Stimulated activated CD4-positive, alpha-beta T cell treated with anti-CD3 and anti-CD28 coated beads, TNF-alpha, amount 100 ng/mL, for 4 hours (primary cell): ENCODE measurements around the gene UROS.
A peak's percentile ranks its signal among the peaks of the same experiment; 100 is the strongest.

Source experiments
- DNase-seq, 3 experiments: peaks; one replicate each; pipeline ENCODE4 v3.0.0-alpha.2; 2020; ENCODE audit warnings: low read depth in 3 of 3

UROS gene

GRCh38 chr10:125836746-125837145 lies 13.7 kb upstream of the UROS start:
- no peak for DNase-seq

GRCh38 chr10:125828311-125828710 lies 5.3 kb upstream of the UROS start:
- DNase-seq, result no peak

DNA sequence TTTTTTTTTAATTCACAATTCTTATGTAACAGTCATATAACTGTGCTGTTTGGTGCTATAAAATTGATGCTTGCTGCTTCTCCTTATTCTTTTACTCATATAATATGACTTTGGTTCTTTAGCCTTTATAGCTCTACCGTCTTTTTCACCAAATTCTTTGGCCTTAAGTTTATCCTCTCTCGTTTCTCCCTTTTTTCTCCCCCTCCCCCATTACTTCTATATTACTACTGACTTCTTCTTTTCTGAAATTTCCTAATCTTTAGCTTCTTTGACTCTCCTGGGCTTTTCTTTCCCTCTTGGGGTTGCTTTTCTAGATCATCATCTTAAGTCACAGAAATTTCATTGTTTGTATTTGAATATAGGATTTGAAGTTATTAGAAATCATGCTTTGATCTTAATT lies 4.1 kb upstream of the UROS start:
- DNase-seq, result no peak

DNA sequence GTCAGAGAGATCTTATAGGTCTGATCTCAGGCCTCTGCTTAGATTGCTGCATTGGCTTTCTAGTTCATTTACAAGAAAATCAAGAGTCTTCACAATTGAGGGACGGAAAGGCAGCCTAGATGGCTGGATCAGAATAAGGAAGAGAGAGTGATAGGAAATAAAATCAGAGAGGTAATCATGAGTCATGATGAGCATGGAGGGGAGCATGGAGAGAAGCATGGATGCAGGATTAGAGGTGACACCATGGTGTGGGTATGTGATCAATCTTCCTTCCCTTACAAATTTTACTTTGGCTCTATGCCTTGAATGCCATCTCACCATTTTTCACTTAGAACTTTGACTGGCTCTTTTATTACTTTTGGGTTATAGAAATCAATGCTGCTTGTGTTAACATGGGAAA lies 1.7 kb upstream of the UROS start:
- DNase-seq, result no peak

DNA sequence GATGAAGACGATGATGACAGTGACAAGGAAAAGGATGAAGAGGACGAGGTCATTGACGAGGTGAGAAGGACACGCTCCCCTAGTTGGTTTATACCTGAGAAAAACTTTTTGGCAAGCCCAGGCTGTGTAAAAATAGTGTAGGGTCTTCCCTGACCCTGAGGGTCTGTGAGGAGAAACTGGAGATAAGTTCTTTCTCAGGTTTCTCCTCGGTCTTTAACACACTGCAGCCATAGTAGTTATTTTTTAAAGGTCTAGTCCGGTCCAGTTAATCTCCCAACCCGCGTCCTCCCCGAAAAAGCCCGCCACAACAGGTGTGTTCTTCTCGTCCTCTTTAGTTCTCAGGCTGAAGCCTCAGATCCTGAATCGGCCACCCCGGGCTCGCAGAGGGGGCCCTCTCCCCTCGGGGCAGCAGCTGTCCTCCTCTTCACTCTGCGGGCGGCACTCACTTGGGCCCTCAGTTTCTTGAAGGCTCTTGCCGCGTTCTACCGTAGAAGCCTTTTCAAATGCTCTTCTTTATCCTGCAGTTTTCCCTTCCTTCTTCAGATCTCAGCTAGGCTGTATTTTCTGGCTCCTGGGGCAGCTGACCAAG lies 699 bp upstream of the UROS start:
- DNase-seq, result peak in 1 of 3 experiments; percentile 8

GRCh38 chr10:125820701-125821100 lies 2.4 kb downstream of the UROS start:
- no peak for DNase-seq

DNA sequence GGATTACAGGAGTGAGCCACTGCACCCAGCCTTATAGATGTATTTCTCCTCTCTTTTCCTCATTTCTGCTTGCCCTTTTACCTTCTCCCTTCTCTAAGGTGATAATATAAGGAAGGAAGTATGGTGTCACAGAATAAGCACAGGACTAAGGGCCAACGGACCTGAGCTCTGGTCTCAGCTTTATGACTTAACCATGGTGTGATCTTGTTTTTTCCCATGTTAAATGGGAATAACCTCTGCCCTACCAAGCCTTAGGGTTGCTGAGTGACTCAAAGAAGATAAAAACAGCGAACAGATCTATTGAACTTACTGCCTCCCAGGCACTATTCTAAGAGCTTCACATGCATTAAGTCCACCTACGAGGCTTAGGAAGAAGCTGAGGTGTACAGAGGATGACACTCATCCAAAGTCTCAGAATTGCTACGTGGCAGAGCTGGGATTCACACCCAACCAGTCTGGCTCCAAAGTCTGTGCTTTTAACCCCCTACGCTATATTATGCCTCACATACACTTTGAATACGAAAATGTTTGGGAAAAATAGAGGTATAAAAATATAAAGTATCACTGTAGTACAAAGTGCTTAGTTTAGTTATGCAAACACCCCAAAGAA lies 5.6 kb downstream of the UROS start:
- DNase-seq, result no peak

- DNase-seq, result no peak
Measured at GRCh38 chr10:125816548-125816947, 6.5 kb downstream of the UROS start.

DNA sequence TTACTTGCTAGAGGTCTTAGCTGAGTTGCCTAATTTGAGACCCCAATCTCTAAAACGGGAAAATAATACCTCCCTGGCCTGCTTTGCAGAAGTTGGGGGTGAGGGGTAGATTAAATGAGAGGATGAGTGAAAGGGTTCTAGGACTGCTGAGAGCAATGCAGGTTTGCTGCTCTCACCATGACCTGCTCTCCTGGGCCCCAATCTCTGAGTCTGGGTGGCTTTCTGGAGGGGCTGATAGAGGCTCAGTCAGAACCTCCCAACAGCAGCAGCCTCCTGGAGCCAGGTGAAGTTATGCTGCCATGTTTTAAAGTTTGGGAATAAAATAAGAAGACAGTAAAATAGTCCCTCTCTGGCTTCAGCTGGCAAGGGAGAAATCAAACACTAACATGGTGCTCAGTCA lies 7.3 kb downstream of the UROS start:
- no peak for DNase-seq

- no peak for DNase-seq
Measured at GRCh38 chr10:125812128-125812750, 10.8 kb downstream of the UROS start.

- DNase-seq, result no peak
Measured at GRCh38 chr10:125811251-125811650, 11.8 kb downstream of the UROS start.

DNA sequence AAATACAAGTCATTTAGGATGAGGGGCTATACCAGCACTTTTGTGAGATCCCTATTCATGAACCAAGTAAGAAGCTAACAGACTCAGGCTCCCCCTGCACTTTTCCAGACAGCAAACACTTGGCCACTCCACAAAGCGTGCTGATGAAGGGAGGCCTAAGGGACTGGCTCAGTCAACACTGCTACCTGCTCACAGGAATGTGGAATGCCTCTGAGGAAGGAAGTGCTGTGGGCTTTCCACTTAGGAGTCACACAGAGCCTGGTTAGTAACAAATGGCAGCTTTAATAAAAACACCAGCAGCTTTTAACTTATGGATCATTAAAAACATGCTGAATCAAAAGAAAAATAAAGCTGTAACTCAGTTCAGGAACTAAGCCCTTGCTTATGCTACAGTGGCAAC lies 15.0 kb downstream of the UROS start:
- DNase-seq, result no peak

DNA sequence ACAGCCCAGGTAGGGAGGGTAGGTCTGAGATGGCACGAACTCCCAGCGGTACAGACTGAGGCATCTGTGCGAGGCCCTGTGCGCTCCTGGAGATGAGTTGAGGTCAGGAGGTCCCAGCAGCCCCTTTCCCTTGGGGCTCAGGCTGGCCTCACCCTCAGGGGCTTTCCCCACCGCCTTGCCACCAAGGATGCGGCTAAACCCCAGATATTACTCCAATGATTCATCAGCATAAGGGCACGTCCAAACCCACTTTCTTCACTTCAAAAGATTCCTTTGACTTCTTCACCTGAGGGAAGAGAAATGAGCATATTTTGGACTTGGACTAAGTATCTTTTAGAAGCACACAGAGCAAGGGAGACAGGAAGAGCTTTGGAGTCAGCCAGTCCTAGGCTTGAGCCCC lies 20.3 kb downstream of the UROS start:
- DNase-seq, result no peak

- no peak for DNase-seq
Measured at GRCh38 chr10:125802131-125802530, 20.9 kb downstream of the UROS start.

GRCh38 chr10:125801574-125801973 lies 21.5 kb downstream of the UROS start:
- DNase-seq, result no peak

DNA sequence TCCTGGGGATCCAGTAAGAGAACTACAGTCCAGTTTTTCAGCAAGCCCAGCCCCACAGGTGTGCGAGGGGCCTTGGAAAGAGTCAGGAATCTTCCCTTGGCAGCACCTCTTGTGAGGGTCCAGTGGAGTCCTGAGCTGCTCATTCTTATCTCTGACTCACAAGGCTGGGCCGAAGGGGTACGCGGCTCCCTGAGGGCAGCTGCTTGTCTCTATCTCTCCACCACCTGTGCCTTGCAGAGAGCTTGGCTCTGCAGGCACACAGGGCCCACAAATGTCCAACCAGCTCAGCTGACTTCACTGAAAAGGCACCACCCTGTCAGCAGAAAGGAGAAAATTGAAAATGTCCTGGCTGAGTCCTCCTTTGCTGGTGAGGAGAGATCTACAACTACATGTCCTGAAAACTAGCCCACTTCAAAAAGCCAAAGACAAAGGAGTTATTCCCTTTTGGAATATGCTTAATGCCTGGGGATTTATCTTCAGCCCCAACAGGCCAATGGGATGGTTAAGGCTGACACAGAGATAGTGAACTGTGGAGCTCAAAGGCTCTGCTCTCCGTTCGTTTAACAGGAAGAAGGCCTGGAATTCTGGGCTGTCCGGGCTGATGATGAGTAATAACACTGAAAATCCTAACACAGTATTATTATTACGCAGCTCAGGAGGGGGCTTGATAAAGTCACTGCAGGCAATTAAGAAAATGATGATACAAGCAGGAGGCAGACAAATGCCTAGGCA lies 23.4 kb downstream of the UROS start:
- no peak for DNase-seq

DNA sequence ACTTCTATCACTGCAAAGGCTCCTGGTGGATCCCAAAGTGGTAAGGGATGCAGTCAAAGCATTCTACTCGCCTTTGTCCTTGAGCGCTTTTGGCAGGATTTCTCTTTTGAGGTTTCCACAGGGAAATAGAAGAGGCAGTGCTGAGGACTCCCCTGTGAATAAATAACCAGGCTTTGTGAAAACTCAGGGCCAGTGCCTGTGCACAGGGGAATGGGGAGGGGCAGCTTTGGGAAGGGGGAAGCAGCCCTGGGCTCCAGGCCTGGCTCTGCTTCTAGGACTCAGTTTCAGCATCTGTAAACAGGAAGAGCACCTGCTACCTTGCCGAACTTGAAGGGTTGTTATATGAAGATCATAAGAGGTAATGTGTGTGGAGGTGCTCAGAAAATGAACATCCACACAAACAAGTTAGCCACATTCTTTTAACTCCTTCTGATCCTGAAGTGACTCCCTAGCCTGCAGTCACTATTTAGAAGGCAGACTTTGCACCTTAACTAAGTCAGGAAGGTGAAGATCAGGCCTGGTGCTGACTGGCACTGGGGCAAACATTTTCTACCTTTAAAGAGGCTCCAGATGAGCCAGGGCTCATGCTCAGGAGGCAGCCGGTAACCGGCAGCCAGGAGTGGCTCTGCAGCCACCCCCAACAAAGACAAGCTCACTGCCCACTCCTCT lies 24.9 kb downstream of the UROS start:
- no peak for DNase-seq

- DNase-seq, result no peak
Measured at GRCh38 chr10:125797424-125797823, 25.6 kb downstream of the UROS start.

DNA sequence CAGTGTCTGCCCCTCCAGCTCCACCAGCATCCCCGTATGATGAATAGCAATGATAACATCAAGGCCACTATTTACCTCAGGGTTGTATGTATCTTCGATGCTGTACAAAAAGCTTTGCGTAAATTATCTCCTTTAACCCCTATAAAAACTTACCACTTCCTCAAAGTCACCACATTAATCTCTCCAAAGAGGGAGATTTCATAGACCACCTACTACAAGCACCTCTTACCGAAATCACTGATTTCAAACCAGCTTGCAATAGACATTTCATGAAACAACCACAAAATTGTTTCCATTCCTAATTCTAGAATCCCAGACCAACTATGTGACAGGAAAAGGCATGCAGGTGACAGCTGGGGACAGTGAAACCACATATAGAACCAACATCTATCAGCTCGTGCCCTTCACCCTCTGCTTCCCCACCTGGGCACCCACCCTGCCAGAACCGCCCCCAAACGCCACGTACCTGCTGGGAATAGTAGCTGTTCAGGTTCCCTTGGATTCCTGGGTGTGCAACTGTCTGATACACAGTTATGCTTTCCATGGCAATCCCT lies 27.3 kb downstream of the UROS start:
- DNase-seq, result no peak

DNA sequence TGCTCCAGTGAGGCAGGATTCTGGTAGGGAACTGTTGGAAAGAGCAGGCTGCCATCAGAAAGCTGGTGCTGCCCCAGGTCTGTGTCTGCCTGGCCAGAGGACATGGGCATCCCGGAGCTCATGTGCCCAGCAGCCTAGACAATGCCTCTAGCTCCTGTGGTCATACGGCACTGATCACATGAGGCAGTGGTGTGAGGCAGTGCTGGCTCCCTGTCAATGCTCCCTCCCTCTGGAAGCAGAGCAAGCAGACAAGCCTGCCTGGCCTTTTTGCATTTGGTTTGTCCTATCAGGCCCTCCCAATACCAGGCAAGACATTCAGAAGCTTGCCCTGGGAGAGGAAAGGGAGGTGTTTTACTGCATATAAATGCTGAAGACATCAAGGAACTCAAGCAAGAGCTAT lies 27.9 kb downstream of the UROS start:
- DNase-seq, result no peak

- DNase-seq, result no peak
Measured at GRCh38 chr10:125792342-125793300, 30.4 kb downstream of the UROS start.
